ENCODE results near the gene TMPRSS3. TPM values are rescaled to one million over a fixed set of nuclear protein-coding genes. Genes with fewer than 3 reads are reported as not detected.

Gene TMPRSS3
- total and polyA plus RNA-seq, 8 donors = 3.1 to 11.6 (median 7.9) TPM

GRCh38 chr21:42340187-42341050 is 55.4 kb downstream of the TMPRSS3 start:
- no peak overlapping the region for H3K27ac ChIP-seq
- intact Hi-C loops (cut with DNase I) = no loop called here
- FAIRE-seq = no peak
- WGBS, 2 donors = 82 to 88% methylated on average over 24 of the region's 24 CpGs
- DNase-seq = no peak
- TF ChIP-seq CTCF (IDR thresholded peaks at IDR 0.05) = no peak
- H3K27me3 ChIP-seq = no peaks in the 10 kb centered on the region
- H3K4me3 ChIP-seq = no peak overlapping the region
- H3K9me3 ChIP-seq = no peaks in the 10 kb centered on the region
- no peak for ATAC-seq
- no peaks in the 10 kb centered on the region for H3K36me3 ChIP-seq
- no peaks in the 10 kb centered on the region for H3K4me1 ChIP-seq

GRCh38 chr21:42338729-42339715 is 56.8 kb downstream of the TMPRSS3 start:
- ATAC-seq = no peak
- H3K27me3 ChIP-seq = no peaks in the 10 kb centered on the region
- intact Hi-C loops (cut with DNase I) = loop anchor here in 1 of 3 donors (10.0 kb wide), 1 partner anchor 106 kb away; no protein-coding TSS in a partner anchor
- no peaks in the 10 kb centered on the region for H3K4me1 ChIP-seq
- H3K4me3 ChIP-seq = no peak overlapping the region
- no peaks in the 10 kb centered on the region for H3K9me3 ChIP-seq
- peak overlapping the region in 3 of 4 donors; percentile 48 to 53 (median 48) for H3K27ac ChIP-seq
- no peak for TF ChIP-seq CTCF (IDR thresholded peaks at IDR 0.05)
- no peak for DNase-seq
- H3K36me3 ChIP-seq = no peaks in the 10 kb centered on the region
- WGBS, 2 donors = 81 to 84% methylated on average over 17 of the region's 17 CpGs
- no peak for FAIRE-seq

GRCh38 chr21:42337830-42338728 is 57.8 kb downstream of the TMPRSS3 start:
- FAIRE-seq (no peak), ATAC-seq (peak; percentile 85 to 97 (median 95)), DNase-seq (peak in 5 of 6 donors; percentile 57 to 80 (median 67))
- no peaks in the 10 kb centered on the region for H3K9me3 ChIP-seq
- intact Hi-C loops (cut with DNase I) = loop anchor here in 1 of 3 donors (10.0 kb wide), 1 partner anchor 107 kb away; no protein-coding TSS in a partner anchor
- peak overlapping the region in 3 of 4 donors; percentile 48 to 53 (median 48) for H3K27ac ChIP-seq
- H3K27me3 ChIP-seq = no peaks in the 10 kb centered on the region
- no peaks in the 10 kb centered on the region for H3K36me3 ChIP-seq
- no peak overlapping the region for H3K4me3 ChIP-seq
- no peaks in the 10 kb centered on the region for H3K4me1 ChIP-seq
- 36 to 42% methylated on average over 23 of the region's 23 CpGs for WGBS, 2 donors
- peak; percentile 22 to 48 (median 38) for TF ChIP-seq CTCF (IDR thresholded peaks at IDR 0.05)

GRCh38 chr21:42337276-42337675 is 58.6 kb downstream of the TMPRSS3 start:
- FAIRE-seq (no peak), DNase-seq (no peak), ATAC-seq (no peak)
- no peaks in the 10 kb centered on the region for H3K4me1 ChIP-seq
- 66 to 68% methylated on average over 4 of the region's 4 CpGs for WGBS, 2 donors
- H3K4me3 ChIP-seq = no peak overlapping the region
- intact Hi-C loops (cut with DNase I) = loop anchor here in 1 of 3 donors (10.0 kb wide), 1 partner anchor 108 kb away; no protein-coding TSS in a partner anchor
- no peaks in the 10 kb centered on the region for H3K36me3 ChIP-seq
- no peak for TF ChIP-seq CTCF (IDR thresholded peaks at IDR 0.05)
- no peak overlapping the region for H3K27ac ChIP-seq
- H3K27me3 ChIP-seq = no peaks in the 10 kb centered on the region
- H3K9me3 ChIP-seq = no peaks in the 10 kb centered on the region
